Activated CD8-positive, alpha-beta T cell treated with anti-CD3 and anti-CD28 coated beads, Interleukin-2, amount 10 ng/mL, durations not matched to agents 7 days and 5 days (primary cell): ENCODE data around the gene RUFY4. TPM values are rescaled to one million over a fixed set of nuclear protein-coding genes. Genes with fewer than 3 reads are reported as not detected.

Source experiments
- ATAC-seq: fragments of 150-1000 bp; cut with Tn5 transposase; one replicate; pipeline ENCODE4 v1.10.0; 2021; ENCODE audit warnings: moderate library complexity
- CTCF ChIA-PET: fragments of 350-600 bp; sonication (Branson Sonifier 250); formaldehyde crosslinking; loops from one replicate; lab custom pipeline; 2021; ENCODE audit warnings: antibody characterized with exemption; lab: Charles Lee
- POLR2A ChIA-PET: fragments of 350-600 bp; sonication (Branson Sonifier 250); formaldehyde crosslinking; loops from one replicate; lab custom pipeline; 2021; ENCODE audit warnings: antibody characterized with exemption; lab: Charles Lee
- DNase-seq: peaks from one replicate; pipeline ENCODE4 v3.0.0-alpha.2; 2020
- H3K27ac Mint-ChIP-seq: one replicate; pipeline ENCODE4 v1.8.0; 2021; ENCODE audit warnings: mild to moderate bottlenecking, mixed read lengths
- H3K27me3 Mint-ChIP-seq: one replicate; pipeline ENCODE4 v1.8.0; 2021; ENCODE audit warnings: low read depth, mixed read lengths
- H3K36me3 Mint-ChIP-seq: one replicate; pipeline ENCODE4 v1.8.0; 2021; ENCODE audit warnings: low read depth, mixed read lengths
- H3K4me1 Mint-ChIP-seq: one replicate; pipeline ENCODE4 v1.8.0; 2021; ENCODE audit warnings: low read depth, mixed read lengths
- H3K4me3 Mint-ChIP-seq: one replicate; pipeline ENCODE4 v1.8.0; 2021; ENCODE audit warnings: mild to moderate bottlenecking, mixed read lengths
- H3K9me3 Mint-ChIP-seq: one replicate; pipeline ENCODE4 v1.8.0; 2022; ENCODE audit warnings: mixed read lengths; ENCODE audit not compliant: insufficient read depth
- total RNA-seq, 2 experiments: library from RNA; stranded (reverse); gene quantifications; one replicate each; pipeline ENCODE4 v1.2.3, GENCODE V29; 2021

Gene RUFY4
- total RNA-seq, 2 experiments from 2014 or later: 0.55 to 0.81 TPM

DNA sequence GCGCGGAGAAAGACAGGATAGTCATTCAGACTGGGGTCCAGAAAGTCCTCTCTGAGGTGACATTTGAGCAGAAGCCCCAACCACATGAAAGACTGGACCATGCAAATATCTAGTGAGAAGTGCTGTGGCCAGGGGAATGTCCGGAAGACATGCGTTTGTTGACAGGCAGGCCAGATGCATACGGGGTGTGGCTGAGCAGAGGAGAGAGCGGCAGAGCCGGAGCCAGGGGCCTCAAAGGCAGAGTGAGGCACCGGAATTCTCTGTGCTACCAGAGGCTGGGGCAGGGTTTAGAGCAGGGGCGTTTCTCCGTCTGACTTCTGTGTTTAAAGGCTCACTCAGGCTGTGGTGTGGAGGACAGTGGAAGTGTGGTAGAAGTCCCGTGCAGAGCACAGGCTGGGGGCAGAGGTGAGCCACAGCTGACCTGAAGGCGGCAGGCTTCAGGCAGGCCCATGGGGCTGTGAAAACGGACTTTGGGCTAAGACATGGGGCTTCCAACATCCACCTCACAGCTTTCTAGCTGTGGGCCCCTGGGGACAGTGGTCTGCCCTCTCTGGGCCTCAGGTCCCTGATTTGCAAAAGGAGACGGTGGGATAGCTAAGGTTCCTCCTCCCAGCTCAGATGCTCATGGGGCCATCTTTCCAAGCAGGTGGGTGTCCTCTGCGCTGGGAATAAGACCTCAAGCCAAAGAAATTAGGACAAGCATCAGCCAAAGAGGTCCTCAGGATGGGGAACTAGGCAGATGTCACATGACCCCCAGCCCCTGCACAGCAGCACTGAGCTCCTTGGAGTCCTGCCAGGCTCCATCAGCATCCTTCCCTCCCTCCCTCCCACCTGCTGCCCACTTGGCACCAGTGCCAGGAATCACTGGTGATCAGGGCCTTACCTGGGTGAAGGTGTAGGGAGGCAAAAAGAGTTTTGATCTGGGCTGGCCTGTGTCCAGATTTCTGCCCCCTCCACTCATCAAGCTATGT lies 11.2 kb downstream of the RUFY4 start:
- DNase-seq (no peak), ATAC-seq (no peak)
- Mint-ChIP-seq H3K27ac (no peak overlapping the region), H3K36me3 (no peaks in the 10 kb centered on the region), H3K27me3 (peaks cover 3% of the 10 kb centered on the region), H3K4me1 (no peaks in the 10 kb centered on the region), H3K4me3 (no peak overlapping the region), H3K9me3 (peaks cover 3% of the 10 kb centered on the region)
- CTCF ChIA-PET: interaction anchor here (1.6 kb wide), 1 partner anchor 11 kb away, joined by 7 read pairs; the partner anchor contains the start of gene RUFY4
- POLR2A ChIA-PET: no interaction called here

DNA sequence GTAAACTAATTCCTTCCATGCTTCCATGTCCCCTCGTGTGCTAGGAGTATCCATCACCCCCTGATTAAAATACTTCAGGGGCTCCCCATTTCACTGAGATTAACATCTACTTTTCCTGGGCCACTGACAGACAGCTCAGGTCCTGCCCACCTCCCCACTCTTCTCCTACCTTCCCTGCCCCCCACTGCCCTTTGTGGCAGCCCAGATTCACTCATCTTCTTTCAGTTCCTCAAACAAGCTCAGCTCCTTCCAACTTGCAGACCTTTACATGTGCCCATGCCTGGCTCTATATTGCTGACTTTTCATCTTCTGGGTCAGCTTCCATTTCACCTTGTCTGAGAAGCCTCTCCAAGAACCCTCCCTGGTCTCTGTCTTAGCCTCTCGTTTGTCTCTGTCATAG lies 12.0 kb downstream of the RUFY4 start:
- Mint-ChIP-seq H3K4me3 (no peak overlapping the region), H3K4me1 (no peaks in the 10 kb centered on the region), H3K36me3 (no peaks in the 10 kb centered on the region), H3K9me3 (peaks cover 4% of the 10 kb centered on the region), H3K27ac (no peak overlapping the region), H3K27me3 (peaks cover 6% of the 10 kb centered on the region)
- POLR2A ChIA-PET: no interaction called here
- CTCF ChIA-PET: interaction anchor here (1.6 kb wide), 1 partner anchor 12 kb away, joined by 7 read pairs; the partner anchor contains the start of gene RUFY4
- DNase-seq (no peak), ATAC-seq (no peak)

DNA sequence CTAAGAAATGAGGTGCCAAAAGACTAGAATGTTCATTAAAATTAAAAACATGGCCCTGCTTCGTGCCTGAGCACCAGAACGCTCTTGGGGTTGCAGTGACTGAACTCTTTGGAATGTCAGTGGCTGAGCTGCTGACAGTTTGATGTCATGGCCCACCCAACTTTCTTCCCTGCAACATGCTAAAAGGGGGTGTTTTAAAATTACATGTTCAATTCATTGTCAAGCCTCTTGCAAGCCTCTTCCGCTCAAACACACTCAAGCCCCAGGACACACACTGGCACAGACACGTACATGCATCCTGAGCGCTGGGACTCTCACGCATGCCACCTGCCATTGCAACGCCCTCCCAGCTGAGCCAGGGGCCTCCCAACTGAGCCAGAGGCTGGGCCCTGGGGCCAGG lies 12.6 kb downstream of the RUFY4 start:
- H3K9me3 Mint-ChIP-seq: peaks cover 4% of the 10 kb centered on the region
- CTCF ChIA-PET: interaction anchor here (1.6 kb wide), 1 partner anchor 13 kb away, joined by 7 read pairs; the partner anchor contains the start of gene RUFY4

DNA sequence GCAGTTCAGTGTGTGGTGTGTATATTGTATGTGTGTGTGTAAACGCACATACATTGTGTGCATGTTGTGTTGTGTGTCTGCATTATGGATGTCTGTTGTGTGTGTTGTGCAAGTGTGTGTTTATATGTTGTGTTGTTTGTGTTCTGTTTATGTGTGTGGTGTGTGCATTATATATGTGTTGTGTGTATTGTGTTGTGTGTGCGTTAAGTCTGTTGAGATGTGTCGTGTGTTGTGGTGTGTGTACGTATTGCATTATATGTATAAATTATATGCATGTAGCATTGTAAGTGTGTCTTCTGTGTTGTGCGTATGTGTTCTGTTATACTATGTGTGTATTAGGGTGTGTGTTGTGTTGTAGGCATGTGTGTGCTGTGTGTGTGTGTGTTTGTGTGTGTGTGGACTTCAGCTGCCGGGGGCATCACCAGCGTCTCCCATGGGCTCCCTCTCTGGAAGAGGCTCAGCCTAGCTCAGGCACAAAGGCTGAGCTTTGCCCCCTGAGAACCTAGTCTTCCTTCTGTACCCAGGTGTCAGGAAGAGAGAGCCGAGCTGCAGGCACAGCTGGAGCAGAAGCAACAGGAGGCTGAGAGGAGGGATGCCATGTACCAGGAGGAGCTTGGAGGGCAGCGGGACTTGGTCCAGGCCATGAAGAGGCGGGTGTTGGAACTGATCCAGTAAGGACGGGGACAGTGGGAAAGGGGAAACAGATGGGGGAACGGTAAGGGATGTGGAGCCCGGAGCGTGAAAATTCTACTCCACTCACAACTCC lies 13.7 kb downstream of the RUFY4 start:
- Mint-ChIP-seq H3K27me3 (peaks cover 12% of the 10 kb centered on the region), H3K27ac (no peak overlapping the region), H3K4me1 (no peaks in the 10 kb centered on the region), H3K9me3 (peaks cover 4% of the 10 kb centered on the region), H3K4me3 (no peak overlapping the region), H3K36me3 (no peaks in the 10 kb centered on the region)
- POLR2A ChIA-PET: interaction anchor here (0.6 kb wide), 1 partner anchor 38 kb away, joined by 6 read pairs; no protein-coding TSS in a partner anchor
- no peak for ATAC-seq
- CTCF ChIA-PET: interaction anchor here (0.8 kb wide), 1 partner anchor 9 kb away, joined by 3 read pairs; no protein-coding TSS in a partner anchor
- no peak for DNase-seq

More for the DNA sequence above, 12.6 kb downstream of the RUFY4 start:
- Mint-ChIP-seq H3K4me1 (no peaks in the 10 kb centered on the region), H3K36me3 (no peaks in the 10 kb centered on the region), H3K27ac (no peak overlapping the region), H3K27me3 (peaks cover 12% of the 10 kb centered on the region), H3K4me3 (no peak overlapping the region)
- POLR2A ChIA-PET: no interaction called here
- ATAC-seq (no peak), DNase-seq (no peak)

DNA sequence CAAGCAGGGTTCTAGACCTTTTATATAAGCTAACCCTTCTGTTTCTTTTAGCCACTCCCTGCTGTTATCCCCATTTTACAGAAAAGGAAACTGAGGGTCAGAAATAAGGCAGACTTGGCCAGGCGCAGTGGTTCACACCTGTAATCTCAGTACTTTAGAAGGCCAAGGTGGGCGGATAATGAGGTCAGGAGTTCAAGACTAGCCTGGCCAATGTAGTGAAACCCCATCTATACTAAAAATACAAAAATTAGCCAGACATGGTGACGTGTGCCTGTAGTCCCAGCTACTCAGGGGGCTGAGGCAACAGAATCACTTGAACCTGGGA lies 14.3 kb downstream of the RUFY4 start:
- Mint-ChIP-seq H3K4me3 (no peak overlapping the region), H3K27ac (no peak overlapping the region), H3K4me1 (no peaks in the 10 kb centered on the region), H3K27me3 (peaks cover 12% of the 10 kb centered on the region), H3K36me3 (no peaks in the 10 kb centered on the region), H3K9me3 (peaks cover 4% of the 10 kb centered on the region)
- ATAC-seq (no peak), DNase-seq (no peak)
- CTCF ChIA-PET: interaction anchor here (0.8 kb wide), 1 partner anchor 9 kb away, joined by 3 read pairs; no protein-coding TSS in a partner anchor
- POLR2A ChIA-PET: interaction anchor here (0.6 kb wide), 1 partner anchor 38 kb away, joined by 6 read pairs; no protein-coding TSS in a partner anchor

DNA sequence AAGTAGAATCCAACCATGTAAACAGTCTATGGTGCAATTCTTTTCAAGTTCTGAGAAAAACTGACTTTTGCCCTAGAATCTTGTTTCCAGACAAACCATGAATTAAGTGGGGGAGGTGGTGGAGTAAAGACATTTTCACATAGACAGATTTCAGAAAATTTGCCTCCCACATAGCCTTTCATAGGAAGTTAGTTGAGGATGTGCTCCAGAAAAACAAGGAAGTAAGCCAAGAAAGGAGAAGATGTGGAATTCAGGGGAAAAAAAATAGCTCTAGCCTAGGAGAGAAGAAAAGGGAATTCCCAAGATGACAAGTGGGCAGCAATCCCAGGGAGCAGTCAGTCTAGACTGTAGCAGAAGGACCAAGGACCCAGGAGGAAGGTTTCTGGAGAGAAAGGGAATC lies 17.4 kb downstream of the RUFY4 start:
- Mint-ChIP-seq H3K27me3 (peaks cover 12% of the 10 kb centered on the region), H3K27ac (no peak overlapping the region), H3K9me3 (peaks cover 4% of the 10 kb centered on the region), H3K4me3 (no peak overlapping the region), H3K36me3 (no peaks in the 10 kb centered on the region), H3K4me1 (no peaks in the 10 kb centered on the region)
- ChIA-PET CTCF (no interaction called here), POLR2A (no interaction called here)
- DNase-seq (no peak), ATAC-seq (no peak)

DNA sequence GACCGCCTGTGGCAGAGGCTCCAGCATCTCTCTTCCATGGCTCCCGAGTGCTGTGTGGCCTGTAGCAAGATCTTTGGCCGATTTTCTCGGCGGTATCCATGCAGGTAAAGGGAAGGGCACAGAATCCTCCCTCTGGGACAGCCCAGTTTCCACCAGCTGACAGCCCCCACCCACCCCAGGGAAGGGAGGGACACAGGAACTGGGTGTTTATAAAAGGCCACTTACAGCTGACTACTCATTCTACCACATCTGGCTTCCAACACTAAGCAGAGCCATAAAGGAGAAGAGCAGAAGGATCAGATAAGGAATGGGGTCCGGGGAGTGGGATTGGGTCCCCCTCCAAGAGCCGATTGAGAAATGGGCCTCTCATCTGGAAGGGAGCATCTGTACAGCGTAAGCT lies 20.2 kb downstream of the RUFY4 start:
- H3K9me3 Mint-ChIP-seq: peaks cover 4% of the 10 kb centered on the region
- no peaks in the 10 kb centered on the region for H3K36me3 Mint-ChIP-seq
- peaks cover 12% of the 10 kb centered on the region for H3K27me3 Mint-ChIP-seq
- H3K4me1 Mint-ChIP-seq: no peaks in the 10 kb centered on the region
- CTCF ChIA-PET: no interaction called here
- H3K4me3 Mint-ChIP-seq: no peak overlapping the region
- ATAC-seq: no peak
- H3K27ac Mint-ChIP-seq: no peak overlapping the region
- DNase-seq: no peak
- POLR2A ChIA-PET: no interaction called here

DNA sequence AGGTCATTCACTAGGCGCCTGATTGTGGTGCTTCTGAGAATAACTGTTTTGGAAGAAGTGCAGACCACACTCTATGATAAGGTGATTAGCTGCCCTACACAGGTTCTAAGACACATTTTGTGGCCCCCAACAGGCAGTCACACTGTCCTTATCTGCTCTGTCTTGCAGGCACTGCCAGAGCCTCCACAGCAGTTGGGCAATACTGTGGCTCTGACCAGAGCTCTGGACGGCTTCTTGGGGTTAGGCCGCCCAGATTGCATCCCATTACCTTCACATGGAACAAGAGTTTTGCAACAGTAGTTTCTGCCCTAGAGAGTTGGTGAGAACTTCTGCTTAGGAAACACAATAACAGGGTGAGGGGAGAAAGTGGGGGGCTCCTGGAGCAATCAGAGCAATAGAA lies 22.7 kb downstream of the RUFY4 start:
- ATAC-seq: no peak

DNA sequence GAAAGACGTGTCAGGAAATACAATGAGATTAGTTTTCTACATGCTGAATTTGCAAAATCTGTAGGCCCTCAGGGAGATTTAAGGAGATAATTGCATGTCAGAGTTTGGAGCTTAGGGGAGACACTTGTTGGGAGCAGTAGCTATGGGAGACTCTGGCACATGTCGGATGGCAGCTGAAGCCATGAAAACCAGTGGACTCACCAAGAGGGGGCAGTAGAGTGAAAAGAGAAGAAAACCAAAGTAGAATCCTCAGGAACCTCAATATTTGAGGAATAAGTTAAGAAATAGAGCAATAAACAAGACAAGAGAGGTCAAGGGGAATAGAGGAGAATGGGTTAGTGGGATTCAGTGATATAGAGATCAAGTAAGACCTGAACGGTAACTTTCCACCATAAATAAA lies 24.8 kb downstream of the RUFY4 start:
- H3K4me3 Mint-ChIP-seq: no peak overlapping the region
- POLR2A ChIA-PET: no interaction called here
- no peak overlapping the region for H3K27ac Mint-ChIP-seq
- H3K9me3 Mint-ChIP-seq: no peaks in the 10 kb centered on the region
- CTCF ChIA-PET: interaction anchor here (1.1 kb wide), 1 partner anchor 8 kb away, joined by 3 read pairs; no protein-coding TSS in a partner anchor
- ATAC-seq (no peak), DNase-seq (no peak)
- H3K27me3 Mint-ChIP-seq: peaks cover 17% of the 10 kb centered on the region
- H3K36me3 Mint-ChIP-seq: no peaks in the 10 kb centered on the region
- no peaks in the 10 kb centered on the region for H3K4me1 Mint-ChIP-seq

More for the DNA sequence above, 22.7 kb downstream of the RUFY4 start:
- no peak overlapping the region for H3K4me3 Mint-ChIP-seq
- ChIA-PET POLR2A (no interaction called here), CTCF (no interaction called here)
- peaks cover 6% of the 10 kb centered on the region for H3K27me3 Mint-ChIP-seq
- H3K9me3 Mint-ChIP-seq: no peaks in the 10 kb centered on the region
- no peak for DNase-seq
- H3K27ac Mint-ChIP-seq: no peak overlapping the region
- H3K4me1 Mint-ChIP-seq: no peaks in the 10 kb centered on the region
- H3K36me3 Mint-ChIP-seq: no peaks in the 10 kb centered on the region

DNA sequence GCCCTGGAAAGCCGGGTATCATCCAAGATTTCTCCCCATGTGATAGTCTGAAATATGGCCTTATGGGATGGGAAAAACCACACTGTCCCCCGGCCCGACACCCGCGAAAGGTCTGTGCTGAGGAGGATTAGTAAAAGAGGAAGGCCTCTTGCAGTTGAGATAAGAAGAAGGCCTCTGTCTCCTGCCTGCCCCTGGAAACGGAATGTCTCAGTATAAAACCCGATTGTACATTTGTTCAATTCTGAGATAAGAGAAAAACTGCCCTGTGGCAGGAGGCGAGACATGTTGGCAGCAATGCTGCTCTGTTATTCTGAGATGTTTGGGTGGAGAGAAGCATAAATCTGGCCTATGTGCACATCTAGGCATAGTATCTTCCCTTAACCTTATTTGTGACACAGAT lies 26.8 kb downstream of the RUFY4 start:
- ATAC-seq (no peak), DNase-seq (no peak)
- POLR2A ChIA-PET: no interaction called here
- H3K27me3 Mint-ChIP-seq: peaks cover 29% of the 10 kb centered on the region
- H3K9me3 Mint-ChIP-seq: no peaks in the 10 kb centered on the region
- CTCF ChIA-PET: no interaction called here
- H3K4me3 Mint-ChIP-seq: no peak overlapping the region
- no peaks in the 10 kb centered on the region for H3K4me1 Mint-ChIP-seq
- H3K36me3 Mint-ChIP-seq: no peaks in the 10 kb centered on the region
- H3K27ac Mint-ChIP-seq: no peak overlapping the region

DNA sequence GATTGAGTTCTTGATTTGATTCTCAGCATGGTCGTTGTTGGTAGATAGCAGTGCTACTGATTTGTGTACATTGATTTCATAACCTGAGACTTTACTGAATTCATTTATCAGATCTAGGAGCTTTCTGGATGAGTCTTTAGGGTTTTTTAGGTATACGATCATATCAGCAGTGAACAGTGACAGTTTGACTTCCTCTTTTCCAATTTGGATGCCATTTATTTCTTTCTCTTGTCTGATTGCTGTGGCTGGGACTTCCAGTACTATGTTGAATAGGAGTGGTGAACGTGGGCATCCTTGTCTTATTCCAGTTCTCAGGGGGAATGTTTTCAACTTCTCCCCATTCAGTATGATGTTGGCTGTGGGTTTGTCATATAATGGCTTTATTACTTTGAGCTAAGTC lies 28.9 kb downstream of the RUFY4 start:
- DNase-seq (no peak), ATAC-seq (no peak)
- no peaks in the 10 kb centered on the region for H3K9me3 Mint-ChIP-seq
- no peak overlapping the region for H3K27ac Mint-ChIP-seq
- H3K36me3 Mint-ChIP-seq: no peaks in the 10 kb centered on the region
- ChIA-PET CTCF (no interaction called here), POLR2A (no interaction called here)
- peaks cover 43% of the 10 kb centered on the region for H3K27me3 Mint-ChIP-seq
- no peak overlapping the region for H3K4me3 Mint-ChIP-seq
- no peaks in the 10 kb centered on the region for H3K4me1 Mint-ChIP-seq
